ENCODE data around the gene OR8G5. TPM values are rescaled to one million over a fixed set of nuclear protein-coding genes. Genes with fewer than 3 reads are reported as not detected.
"Not testable (repeated sequence)": the region's sequence is repeated elsewhere in the genome, so short reads cannot be mapped to it uniquely, and the experiment has no call there.

Gene OR8G5, protein sequence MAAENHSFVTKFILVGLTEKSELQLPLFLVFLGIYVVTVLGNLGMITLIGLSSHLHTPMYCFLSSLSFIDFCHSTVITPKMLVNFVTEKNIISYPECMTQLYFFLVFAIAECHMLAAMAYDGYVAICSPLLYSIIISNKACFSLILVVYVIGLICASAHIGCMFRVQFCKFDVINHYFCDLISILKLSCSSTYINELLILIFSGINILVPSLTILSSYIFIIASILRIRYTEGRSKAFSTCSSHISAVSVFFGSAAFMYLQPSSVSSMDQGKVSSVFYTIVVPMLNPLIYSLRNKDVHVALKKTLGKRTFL
- total RNA-seq: not detected

DNA sequence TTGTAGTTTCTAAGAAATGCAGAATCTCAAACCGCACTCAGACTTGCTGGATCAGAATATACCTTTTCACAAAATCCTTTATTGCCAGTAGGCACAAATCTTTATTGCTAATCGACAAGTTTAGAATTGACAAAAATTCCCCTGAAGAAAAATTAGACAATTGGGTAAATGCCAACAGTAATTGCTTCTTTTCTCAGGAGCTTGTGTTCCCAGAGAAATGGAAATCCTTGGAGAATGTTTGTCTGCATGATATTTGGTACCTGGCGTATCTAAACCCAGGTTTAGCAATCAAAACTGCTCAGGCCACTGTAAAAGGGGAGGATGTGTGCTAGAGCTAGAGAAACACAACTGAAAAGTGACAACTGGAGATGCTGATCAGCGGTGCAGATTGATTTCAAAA, at the start of gene OR8G5:
TSS of gene OR8G5 (plus strand) at position 301 of the 400 bp plus-strand sequence. CDS start 8,556 bp downstream, outside the sequence.
- ChIA-PET CTCF (no interaction called here), POLR2A (no interaction called here)

DNA sequence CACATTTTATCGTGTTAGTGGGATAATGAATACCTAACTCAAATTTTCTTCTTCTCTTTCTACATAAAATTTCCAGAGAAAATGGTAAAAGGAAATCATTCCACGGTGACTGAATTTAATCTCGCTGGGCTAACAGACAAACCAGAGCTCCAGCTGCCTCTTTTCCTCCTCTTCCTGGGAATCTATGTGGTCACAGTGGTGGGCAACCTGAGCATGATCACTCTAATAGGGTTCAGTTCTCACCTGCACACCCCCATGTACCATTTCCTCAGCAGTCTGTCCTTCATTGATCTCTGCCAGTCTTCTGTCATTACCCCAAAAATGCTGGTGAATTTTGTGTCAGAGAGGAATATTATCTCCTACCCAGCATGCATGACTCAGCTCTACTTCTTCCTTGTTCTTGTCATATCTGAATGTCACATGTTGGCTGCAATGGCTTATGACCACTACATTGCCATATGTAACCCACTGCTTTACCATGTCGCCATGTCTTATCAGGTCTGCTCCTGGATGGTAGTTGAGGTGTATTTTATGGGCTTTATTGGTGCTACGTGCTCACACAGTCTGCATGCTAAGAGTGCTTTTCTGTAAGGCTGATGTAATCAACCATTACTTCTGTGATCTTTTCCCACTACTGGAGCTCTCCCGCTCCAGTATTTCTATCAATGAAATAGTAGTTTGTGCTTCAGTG, 48.9 kb upstream of the OR8G5 start:
- ChIA-PET POLR2A (no interaction called here), CTCF (no interaction called here)

DNA sequence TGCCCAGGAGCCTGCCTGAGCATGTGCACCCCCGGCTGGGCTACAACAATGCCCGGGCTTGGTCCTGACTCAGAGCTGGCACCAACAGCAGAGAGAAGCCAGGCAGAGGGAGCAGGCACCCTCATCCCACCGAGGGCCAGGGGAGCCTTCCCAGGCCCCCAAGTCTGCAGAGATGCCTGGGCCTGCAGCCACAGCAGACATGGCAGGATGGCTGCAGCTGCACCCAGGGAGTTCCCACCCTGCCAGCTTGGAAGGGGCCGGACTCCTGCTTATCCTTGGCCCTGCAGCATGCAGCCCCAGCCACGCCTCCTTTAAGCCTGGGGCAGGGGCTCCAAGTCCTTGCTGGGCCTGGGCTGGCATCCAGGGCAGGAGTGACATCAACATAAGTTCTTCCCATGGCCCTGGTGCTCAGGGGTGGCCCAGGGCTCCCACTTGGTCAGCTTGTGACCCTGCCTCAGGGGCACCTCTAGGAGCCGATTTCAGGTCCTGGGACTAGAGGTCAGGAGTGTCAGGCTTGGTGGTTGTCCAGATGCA, 46.3 kb upstream of the OR8G5 start:
- CTCF ChIA-PET: interaction anchor here (0.6 kb wide), 1 partner anchor 57 kb away, joined by 3 read pairs; no protein-coding TSS in a partner anchor
- POLR2A ChIA-PET: interaction anchor here (0.5 kb wide), 1 partner anchor 179 kb away, joined by 5 read pairs; no protein-coding TSS in a partner anchor

DNA sequence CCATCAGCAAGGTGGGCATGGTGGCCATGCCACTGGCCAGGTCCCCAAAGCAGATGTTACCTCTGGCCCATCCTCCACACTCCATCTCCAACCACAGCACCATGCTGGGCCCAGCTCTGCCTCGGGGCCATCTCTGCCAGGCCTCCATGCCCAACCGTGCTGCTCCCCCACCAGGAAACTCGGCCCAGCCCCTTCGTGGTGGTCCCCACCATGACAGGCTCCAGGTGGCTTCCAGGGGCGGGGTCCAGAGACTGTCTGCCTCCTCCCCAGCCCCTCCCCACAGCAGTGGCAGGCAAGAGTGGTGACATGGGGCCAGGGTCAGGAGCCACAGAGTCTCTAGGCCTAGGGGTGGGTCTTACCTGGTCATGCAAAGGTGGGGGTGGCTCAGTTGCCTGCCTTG, 45.8 kb upstream of the OR8G5 start:
- POLR2A ChIA-PET: no interaction called here

DNA sequence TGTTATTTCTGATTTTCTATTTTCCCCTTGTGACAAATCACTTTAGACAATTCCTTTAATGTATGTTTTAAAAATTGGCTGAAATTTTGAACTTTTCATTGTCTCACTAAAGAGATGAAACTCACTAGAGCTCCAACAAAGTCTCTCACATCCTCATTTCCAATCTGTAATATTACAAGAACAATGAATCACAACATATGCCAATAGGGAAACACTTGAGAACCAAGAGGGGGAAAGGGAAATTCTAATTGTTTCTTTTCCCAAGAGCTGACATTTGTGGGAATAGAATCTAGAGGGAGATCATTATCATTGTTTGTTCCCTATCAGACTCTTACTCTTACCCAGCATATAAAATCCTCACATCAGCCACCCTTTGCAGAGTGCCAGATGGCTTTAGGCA, 44.9 kb upstream of the OR8G5 start:
- POLR2A ChIA-PET: no interaction called here
- CTCF ChIA-PET: no interaction called here

More for the DNA sequence above, 45.8 kb upstream of the OR8G5 start:
- CTCF ChIA-PET: no interaction called here

DNA sequence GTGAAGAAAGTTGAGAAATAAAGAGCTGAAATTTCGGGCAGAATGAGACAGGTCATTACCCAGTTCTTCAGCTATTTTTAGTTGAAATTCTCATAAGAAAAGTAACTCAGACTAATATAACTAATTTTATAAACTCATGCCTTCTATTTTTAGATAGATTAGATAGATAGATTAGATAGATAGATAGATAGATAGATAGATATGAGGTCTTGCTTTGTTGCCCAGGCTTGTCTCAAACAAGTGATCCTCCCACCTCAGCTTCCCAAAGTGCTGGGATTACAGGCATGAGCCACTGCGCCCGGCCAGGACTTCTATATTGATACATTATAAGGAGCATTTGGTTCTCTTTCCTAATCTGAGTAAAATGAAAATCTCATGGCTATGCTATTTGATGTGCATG, 42.1 kb upstream of the OR8G5 start:
- ChIA-PET POLR2A (no interaction called here), CTCF (no interaction called here)

DNA sequence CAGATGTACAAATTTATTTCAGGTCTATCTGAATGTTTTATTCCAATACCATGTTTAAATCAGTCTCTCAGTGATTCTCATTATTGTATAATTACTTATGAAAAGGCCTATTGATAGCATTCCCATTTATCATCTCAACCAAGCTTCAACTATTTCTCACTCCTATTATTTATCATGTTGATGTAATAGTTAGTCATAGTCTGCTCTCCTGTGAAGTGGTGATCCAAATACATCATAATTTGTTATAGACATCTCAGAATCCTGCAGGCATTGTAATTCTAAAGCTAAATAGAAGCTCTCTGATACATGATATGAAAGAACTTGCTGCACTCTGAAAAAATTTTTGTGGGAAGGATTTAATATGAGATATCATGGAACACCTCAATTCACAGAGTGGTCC, 37.0 kb upstream of the OR8G5 start:
- ChIA-PET POLR2A (no interaction called here), CTCF (no interaction called here)

DNA sequence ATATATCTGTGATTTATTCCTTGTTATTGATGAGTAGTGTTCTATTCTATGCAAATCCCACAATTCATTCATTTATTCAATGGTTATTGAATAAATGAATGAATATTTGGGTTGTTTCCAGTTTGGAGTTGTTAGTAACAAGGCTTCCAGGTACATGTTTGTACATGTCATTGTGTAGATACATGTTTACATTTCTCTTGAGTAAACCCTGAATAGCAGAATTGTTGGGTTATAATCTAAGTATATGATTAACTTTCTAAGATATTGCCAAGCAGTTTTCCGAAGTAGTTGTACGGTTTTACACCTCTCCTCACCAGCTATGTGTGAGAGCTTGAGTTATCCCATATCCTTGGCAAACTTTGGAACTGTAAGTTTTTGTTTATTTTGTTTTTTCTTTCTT, 33.8 kb upstream of the OR8G5 start:
- POLR2A ChIA-PET: no interaction called here
- CTCF ChIA-PET: no interaction called here

DNA sequence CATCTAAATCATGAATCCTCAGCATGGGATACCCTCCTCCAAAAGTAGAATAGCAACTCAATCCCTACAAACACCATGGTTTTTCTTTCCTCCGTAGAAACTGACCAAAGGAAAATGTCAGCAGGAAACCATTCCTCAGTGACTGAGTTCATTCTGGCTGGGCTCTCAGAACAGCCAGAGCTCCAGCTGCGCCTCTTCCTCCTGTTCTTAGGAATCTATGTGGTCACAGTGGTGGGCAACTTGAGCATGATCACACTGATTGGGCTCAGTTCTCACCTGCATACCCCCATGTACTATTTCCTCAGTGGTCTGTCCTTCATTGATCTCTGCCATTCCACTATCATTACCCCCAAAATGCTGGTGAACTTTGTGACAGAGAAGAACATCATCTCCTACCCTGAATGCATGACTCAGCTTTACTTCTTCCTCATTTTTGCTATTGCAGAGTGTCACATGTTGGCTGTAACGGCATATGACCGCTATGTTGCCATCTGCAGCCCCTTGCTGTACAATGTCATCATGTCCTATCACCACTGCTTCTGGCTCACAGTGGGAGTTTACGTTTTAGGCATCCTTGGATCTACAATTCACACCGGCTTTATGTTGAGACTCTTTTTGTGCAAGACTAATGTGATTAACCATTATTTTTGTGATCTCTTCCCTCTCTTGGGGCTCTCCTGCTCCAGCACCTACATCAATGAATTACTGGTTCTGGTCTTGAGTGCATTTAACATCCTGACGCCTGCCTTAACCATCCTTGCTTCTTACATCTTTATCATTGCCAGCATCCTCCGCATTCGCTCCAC, 31.4 kb upstream of the OR8G5 start:
- CTCF ChIA-PET, POLR2A ChIA-PET: not testable (repeated sequence)

DNA sequence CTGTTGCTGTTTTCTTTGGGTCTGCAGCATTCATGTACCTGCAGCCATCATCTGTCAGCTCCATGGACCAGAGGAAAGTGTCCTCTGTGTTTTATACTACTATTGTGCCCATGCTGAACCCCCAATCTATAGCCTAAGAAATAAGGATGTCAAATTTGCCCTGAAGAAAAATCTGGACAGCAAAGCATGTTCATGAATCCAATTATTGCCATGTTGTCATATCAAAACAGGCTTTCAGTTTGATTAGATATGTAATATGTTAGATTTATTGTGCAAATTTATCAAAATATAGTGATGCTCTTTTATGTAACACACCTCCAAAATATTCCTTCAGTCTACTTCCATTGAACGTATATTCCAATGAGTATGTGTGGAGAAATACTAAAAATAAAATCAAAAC, 30.7 kb upstream of the OR8G5 start:
- ChIA-PET CTCF (no interaction called here), POLR2A (no interaction called here)

DNA sequence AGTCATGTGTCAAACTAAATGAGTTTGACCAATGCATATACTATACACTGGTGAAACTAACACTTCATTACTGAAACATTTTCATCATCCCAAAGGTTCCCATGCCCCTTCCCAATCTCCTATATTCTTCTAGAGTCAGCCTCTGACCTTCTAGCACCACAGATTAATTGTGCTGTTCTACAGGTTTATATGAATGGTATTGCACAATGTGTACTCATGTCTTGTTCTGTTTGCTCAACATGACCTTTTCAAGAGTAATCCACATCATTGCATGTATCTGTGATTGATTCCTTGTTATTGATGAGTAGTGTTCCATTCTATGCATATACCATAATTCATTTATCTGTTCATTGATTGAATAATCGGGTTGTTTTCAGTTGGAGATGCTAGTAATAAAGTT, 22.8 kb upstream of the OR8G5 start:
- POLR2A ChIA-PET: no interaction called here
- CTCF ChIA-PET: no interaction called here

DNA sequence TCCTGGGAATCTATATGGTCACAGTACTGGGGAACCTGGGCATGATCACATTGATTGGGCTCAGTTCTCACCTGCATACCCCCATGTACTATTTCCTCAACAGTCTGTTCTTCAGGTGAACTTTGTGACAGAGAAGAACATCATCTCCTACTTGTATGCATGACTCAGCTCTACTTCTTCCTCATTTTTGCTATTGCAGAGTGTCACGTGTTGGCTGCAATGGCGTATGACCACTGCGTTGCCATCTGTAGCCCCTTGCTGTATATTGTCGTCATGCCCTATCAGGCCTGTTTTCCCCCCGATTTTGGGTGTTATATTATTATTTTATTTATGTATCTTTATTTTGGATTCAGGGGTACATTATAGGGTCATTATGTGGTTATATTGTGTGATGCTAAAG, 17.7 kb upstream of the OR8G5 start:
- POLR2A ChIA-PET: no interaction called here
- CTCF ChIA-PET: no interaction called here

DNA sequence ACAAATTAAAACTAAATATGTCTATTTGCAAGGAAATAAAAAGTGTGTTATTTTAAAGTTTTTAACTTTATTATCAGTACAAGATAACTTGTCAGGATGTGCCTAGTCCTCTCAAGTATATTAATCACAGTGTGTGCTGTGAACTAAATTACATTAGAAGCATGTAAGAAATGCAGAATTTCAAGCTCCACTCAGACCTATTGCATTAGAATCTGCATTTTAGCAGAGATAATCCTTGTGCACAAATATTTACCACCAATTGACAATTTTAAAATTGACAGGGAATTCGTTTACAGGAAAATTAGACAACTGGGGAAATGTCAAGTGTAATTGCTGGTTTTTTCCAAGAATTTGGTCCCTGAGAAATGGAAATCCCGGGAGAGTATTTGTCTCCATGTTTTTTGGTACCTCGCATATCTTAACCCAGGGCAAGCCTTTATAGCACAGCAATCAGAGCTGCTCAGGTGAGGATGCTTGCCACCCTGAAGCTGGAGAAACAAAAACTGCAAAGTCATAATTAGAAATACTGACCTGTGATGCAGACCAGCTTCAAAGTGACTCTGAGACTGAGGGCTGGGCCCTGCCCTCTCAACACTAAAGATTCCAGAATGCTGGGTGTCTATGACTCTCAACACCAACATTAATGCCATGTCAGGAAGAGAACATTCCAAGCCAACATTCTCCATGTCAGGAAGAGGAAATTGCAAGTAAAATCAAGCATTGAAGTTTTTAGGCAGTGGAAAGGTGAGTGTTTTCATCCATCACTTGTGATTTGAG, 15.4 kb upstream of the OR8G5 start, which contains the start of gene OR8G1:
TSS of gene OR8G1 (plus strand) at position 475 of the 777 bp plus-strand sequence. CDS start 8,581 bp downstream, outside the sequence.
- CTCF ChIA-PET: no interaction called here
- POLR2A ChIA-PET: no interaction called here

DNA sequence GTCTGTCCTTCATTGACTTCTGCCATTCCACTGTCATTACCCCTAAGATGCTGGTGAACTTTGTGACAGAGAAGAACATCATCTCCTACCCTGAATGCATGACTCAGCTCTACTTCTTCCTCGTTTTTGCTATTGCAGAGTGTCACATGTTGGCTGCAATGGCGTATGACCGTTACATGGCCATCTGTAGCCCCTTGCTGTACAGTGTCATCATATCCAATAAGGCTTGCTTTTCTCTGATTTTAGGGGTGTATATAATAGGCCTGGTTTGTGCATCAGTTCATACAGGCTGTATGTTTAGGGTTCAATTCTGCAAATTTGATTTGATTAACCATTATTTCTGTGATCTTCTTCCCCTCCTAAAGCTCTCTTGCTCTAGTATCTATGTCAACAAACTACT, 6.3 kb upstream of the OR8G5 start:
- POLR2A ChIA-PET, CTCF ChIA-PET: not testable (repeated sequence)

DNA sequence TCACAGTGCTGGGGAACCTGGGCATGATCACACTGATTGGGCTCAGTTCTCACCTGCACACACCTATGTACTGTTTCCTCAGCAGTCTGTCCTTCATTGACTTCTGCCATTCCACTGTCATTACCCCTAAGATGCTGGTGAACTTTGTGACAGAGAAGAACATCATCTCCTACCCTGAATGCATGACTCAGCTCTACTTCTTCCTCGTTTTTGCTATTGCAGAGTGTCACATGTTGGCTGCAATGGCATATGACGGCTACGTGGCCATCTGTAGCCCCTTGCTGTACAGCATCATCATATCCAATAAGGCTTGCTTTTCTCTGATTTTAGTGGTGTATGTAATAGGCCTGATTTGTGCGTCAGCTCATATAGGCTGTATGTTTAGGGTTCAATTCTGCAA, 8.9 kb downstream of the OR8G5 start:
- POLR2A ChIA-PET, CTCF ChIA-PET: not testable (repeated sequence)

DNA sequence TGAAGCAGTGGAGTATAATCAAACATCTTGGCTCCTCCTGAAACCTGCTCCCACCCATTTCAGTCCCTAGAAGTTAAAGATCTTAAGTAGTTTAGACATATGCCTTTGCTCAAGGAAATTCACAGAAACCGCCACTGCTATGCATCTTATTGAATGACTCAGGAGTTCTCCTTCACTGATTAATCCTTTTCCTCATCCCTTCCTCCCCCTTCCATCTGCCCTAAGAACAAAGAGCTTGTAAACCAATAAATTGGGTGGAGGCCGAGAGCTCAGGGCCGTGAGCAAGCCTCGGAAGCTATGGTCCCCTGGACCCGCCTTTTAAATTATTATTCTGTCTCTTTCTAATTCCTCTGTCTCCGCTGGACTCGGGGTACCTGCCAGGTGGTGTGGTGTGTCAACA, 14.7 kb downstream of the OR8G5 start:
- CTCF ChIA-PET: not testable (repeated sequence)

DNA sequence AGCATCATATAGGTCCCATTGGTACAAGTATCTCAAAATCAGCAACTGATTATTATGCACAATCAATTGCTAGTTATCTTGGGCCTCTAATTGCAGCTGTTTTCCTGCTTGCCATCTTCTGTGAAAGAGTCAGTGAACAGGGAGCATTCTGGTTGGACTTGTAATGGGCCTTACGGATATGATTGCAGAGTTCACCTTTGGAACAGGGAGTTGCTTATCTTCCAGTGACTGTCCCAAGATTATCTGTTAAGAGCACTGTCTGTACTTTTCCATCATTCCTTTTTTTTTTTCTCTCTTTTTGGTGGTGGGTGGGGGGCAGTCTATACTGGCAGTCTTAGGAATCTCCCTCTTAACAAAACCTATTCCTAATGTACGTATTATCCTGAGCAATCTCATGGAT, 17.8 kb downstream of the OR8G5 start:
- ChIA-PET CTCF (no interaction called here), POLR2A (no interaction called here)

More for the DNA sequence above, 14.7 kb downstream of the OR8G5 start:
- POLR2A ChIA-PET: not testable (repeated sequence)

DNA sequence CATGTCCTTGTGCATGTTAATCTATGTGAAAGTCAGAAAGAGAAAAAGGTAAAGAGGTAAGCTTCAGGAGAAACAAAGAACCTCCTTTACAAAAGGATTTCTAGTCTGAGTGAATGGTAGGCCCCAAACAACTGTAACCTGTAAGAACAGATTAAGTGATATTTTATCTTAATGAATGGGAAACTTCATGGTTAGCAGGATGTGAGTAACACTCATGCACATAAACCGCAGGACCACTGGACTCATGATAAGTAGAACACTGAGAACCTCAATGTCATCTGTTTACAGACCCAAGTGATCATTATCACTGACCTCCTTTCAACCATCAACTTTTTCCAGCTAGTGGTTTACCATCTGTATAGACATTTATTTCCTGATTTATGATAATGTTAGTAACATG, 19.9 kb downstream of the OR8G5 start:
- CTCF ChIA-PET: no interaction called here
- POLR2A ChIA-PET: no interaction called here

DNA sequence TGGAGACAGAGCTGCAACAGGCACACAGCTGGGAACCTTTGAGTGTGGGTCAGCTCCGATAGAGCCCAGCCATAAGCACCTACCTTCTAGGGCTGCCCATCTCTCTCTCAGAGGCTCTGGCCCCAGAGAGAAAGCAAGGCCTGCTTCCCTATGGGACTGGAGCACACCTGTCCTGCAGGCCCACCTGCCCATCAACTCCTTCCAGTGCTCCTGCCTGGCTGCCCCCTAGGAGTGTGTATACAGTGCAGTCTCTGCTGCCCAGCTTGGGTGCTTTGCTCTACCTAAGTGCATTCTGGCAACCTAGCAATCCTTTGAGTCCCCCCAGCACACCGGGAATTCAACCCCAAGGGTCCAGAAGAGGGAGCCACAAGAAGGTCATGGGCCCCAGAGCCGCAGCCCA, 21.0 kb downstream of the OR8G5 start:
- ChIA-PET CTCF (no interaction called here), POLR2A (no interaction called here)

DNA sequence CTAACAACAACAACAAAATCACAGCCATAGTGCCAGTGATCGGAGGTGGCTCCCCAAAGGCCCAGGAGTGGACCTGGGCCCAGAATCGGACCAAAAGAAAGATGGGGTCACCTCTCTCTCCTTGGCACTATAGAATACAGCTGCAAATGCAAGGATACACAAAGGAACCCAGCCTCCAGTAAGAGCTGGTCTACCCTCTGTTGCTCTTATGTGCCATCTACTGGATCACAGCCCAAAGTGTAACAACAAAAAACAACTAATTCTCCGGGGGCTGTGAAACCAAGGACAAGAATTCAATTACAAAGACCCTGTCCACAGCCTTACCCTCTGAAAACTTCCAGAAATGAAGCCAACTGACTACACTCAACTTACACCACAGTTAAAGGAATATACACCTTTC, 21.6 kb downstream of the OR8G5 start:
- POLR2A ChIA-PET: no interaction called here
- CTCF ChIA-PET: no interaction called here
